NCI-H187 treated with DMSO at 0.1 percent for 48 hours (cell line): Measurements from ENCODE around the gene LMNTD2.

ENCODE experiments used
- DNase-seq: peaks from one replicate; lab custom pipeline; 2025; lab: John Stamatoyannopoulos, UW

The LMNTD2 gene

GRCh38 chr11:560305-561147 lies at the start of gene LMNTD2, which contains the start of gene RASSF7:
Gene LMNTD2 (minus strand): TSS chr11:560738. CDS start chr11:560716, 22 bp downstream.
Gene RASSF7 (plus strand): TSS chr11:560970. CDS start chr11:561769, 799 bp downstream.
- peak; percentile 71 for DNase-seq

- no peak for DNase-seq
These were observed 48.8 kb upstream of the LMNTD2 start for GRCh38 chr11:609341-609811.

- no peak for DNase-seq
These were observed 48.3 kb upstream of the LMNTD2 start for GRCh38 chr11:608791-609251.

GRCh38 chr11:607971-608659 lies 47.6 kb upstream of the LMNTD2 start:
- DNase-seq: no peak

GRCh38 chr11:607020-607780 lies 46.7 kb upstream of the LMNTD2 start:
- DNase-seq: no peak

- DNase-seq: no peak
These were observed 45.7 kb upstream of the LMNTD2 start for GRCh38 chr11:606245-606644.

- no peak for DNase-seq
These were observed 45.0 kb upstream of the LMNTD2 start for GRCh38 chr11:605286-606129.

GRCh38 chr11:603154-603553 lies 42.6 kb upstream of the LMNTD2 start:
- DNase-seq: no peak

GRCh38 chr11:601573-602245 lies 41.2 kb upstream of the LMNTD2 start:
- no peak for DNase-seq

- no peak for DNase-seq
These were observed 37.6 kb upstream of the LMNTD2 start for GRCh38 chr11:598005-598680.

- no peak for DNase-seq
These were observed 36.7 kb upstream of the LMNTD2 start for GRCh38 chr11:597166-597725.

GRCh38 chr11:596374-596773 lies 35.8 kb upstream of the LMNTD2 start:
- DNase-seq: no peak

GRCh38 chr11:595400-595799 lies 34.9 kb upstream of the LMNTD2 start:
- DNase-seq: no peak

GRCh38 chr11:593347-593746 lies 32.8 kb upstream of the LMNTD2 start:
- DNase-seq: no peak

GRCh38 chr11:592918-593317 lies 32.4 kb upstream of the LMNTD2 start:
- DNase-seq: no peak

- DNase-seq: no peak
These were observed 32.0 kb upstream of the LMNTD2 start for GRCh38 chr11:592501-592900.

- no peak for DNase-seq
These were observed 30.5 kb upstream of the LMNTD2 start for GRCh38 chr11:590997-591396.

GRCh38 chr11:589798-590197 lies 29.3 kb upstream of the LMNTD2 start:
- DNase-seq: no peak

- no peak for DNase-seq
These were observed 27.4 kb upstream of the LMNTD2 start for GRCh38 chr11:587978-588380.

GRCh38 chr11:587546-587945 lies 27.0 kb upstream of the LMNTD2 start:
- no peak for DNase-seq
